ENCODE data around the gene SMDT1.
A peak's percentile ranks its signal among the peaks of the same experiment; 100 is the strongest.
"Not testable (repeated sequence)": the region's sequence is repeated elsewhere in the genome, so short reads cannot be mapped to it uniquely, and the experiment has no call there.

The SMDT1 gene

DNA sequence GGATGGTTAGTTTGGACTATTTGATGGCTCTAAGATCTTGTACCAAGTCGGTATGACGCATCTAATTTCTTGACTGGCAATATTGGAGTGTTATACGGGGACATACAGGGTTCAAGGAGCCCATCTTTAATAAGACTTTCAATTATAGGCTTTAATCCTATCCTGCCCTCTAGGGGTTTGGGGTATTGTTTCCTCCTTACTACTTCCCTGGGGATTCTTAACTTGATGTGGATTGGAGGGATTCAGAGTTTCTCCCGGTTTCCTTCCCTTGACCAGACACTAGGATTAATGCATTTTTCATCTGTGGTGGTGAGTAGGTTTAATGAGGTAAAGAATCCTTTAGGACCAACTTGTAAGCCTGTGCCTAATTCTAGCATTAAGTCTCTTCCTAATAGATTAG, 32.3 kb downstream of the SMDT1 start:
- no peak overlapping the region for H3K4me3 ChIP-seq (ENCODE audit: low read depth, low read length)
- no peaks in the 10 kb centered on the region for H3K9me3 ChIP-seq (ENCODE audit: control insufficient read depth, insufficient read depth, low read depth, low read length)
- CTCF ChIA-PET = interaction anchor here (0.8 to 4.0 kb wide), 9 partner anchors 10 to 414 kb away, joined by 3 to 43 read pairs (median 7); partner anchors contain the start of gene NDUFA6
- TF ChIP-seq ZNF423 (tag by site-specific recombination; IDR thresholded peaks at IDR 0.05) (no peak), HOXD13 (CRISPR knock-in tag; IDR thresholded peaks at IDR 0.05; ENCODE audit: borderline replicate concordance) (no peak), ZNF23 (tag by site-specific recombination; IDR thresholded peaks at IDR 0.05; ENCODE audit: borderline replicate concordance) (no peak), GLIS1 (tag by site-specific recombination; IDR thresholded peaks at IDR 0.05) (no peak), SETDB1 (IDR thresholded peaks at IDR 0.05; ENCODE audit: insufficient read length, low read length) (no peak), ATF2 (tag by site-specific recombination; IDR thresholded peaks at IDR 0.05; ENCODE audit: low read depth) (no peak), ZNF132 (tag by site-specific recombination; IDR thresholded peaks at IDR 0.05; ENCODE audit: borderline replicate concordance) (no peak)
- TF ChIP-seq, protein P1, sequence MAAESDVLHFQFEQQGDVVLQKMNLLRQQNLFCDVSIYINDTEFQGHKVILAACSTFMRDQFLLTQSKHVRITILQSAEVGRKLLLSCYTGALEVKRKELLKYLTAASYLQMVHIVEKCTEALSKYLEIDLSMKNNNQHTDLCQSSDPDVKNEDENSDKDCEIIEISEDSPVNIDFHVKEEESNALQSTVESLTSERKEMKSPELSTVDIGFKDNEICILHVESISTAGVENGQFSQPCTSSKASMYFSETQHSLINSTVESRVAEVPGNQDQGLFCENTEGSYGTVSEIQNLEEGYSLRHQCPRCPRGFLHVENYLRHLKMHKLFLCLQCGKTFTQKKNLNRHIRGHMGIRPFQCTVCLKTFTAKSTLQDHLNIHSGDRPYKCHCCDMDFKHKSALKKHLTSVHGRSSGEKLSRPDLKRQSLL (tag by site-specific recombination; IDR thresholded peaks at IDR 0.05) = no peak
- H3K27ac ChIP-seq (ENCODE audit: extremely low read depth, low read depth, low read length) = no peak overlapping the region
- no peaks in the 10 kb centered on the region for H3K4me1 ChIP-seq (ENCODE audit: control insufficient read depth, insufficient read depth, low read length)
- H3K36me3 ChIP-seq (ENCODE audit: control insufficient read depth in 2 of 2, insufficient read depth in 1 of 2, low read length in 2 of 2) = no peaks in the 10 kb centered on the region
- POLR2A ChIA-PET = no interaction called here

DNA sequence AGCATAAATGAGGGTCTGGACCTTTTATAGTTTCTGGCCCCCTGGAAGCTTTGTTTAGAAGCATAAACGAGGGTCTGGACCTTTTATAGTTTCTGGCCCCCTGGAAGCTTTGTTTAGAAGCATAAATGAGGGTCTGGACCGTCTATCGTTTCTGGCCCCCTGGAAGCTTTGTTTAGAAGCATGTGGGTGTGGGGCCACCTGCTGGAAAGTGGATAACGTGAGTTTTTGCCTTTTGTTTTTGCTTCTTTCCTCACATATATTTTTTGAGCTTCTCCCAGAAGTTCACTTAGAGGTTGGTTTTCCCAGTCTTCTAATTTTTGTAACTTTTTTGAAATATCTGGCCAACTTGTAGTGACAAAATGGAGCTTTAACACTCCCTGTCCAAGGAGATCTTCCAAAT, 33.3 kb downstream of the SMDT1 start:
- not testable (repeated sequence) for H3K4me3 ChIP-seq (ENCODE audit: low read depth, low read length)

DNA sequence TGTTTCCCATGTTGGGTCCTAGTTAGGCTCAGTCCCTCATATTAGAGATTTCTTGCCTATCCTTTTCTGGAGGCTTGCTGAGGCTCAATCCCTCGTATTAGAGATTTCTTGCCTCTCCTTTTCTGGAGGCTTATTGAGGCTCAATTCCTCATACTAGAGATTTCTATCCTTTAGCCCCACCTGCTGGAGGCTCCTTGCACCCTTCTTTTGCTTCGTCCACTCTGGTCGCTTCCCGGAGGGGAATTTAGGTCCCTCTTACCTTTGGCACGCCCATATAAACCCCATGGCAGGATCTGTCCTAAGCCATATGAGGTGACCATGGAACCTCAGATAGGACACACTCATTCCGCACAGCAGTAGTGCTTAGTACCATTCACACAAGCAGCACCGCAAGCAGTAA, 35.2 kb downstream of the SMDT1 start:
- TF ChIP-seq BCL11A (tag by site-specific recombination; IDR thresholded peaks at IDR 0.05; ENCODE audit: low read depth) (no peak), ZNF654 (tag by site-specific recombination; IDR thresholded peaks at IDR 0.05; ENCODE audit: low read depth) (0 out of 2 replicates have a peak, but pooled peaks have one; percentile 11)
- no peak overlapping the region for H3K4me3 ChIP-seq (ENCODE audit: low read depth, low read length)
- POLR2A ChIA-PET = no interaction called here
- H3K4me1 ChIP-seq (ENCODE audit: control insufficient read depth, insufficient read depth, low read length) = no peaks in the 10 kb centered on the region
- H3K27ac ChIP-seq (ENCODE audit: extremely low read depth, low read depth, low read length) = no peak overlapping the region
- CTCF ChIA-PET = interaction anchor here (0.6 kb wide), 1 partner anchor 187 kb away, joined by 3 read pairs; no protein-coding TSS in a partner anchor
- H3K9me3 ChIP-seq (ENCODE audit: control insufficient read depth, insufficient read depth, low read depth, low read length) = no peaks in the 10 kb centered on the region
- H3K36me3 ChIP-seq (ENCODE audit: control insufficient read depth in 2 of 2, insufficient read depth in 1 of 2, low read length in 2 of 2) = no peaks in the 10 kb centered on the region

More for the DNA sequence above, 33.3 kb downstream of the SMDT1 start:
- H3K36me3 ChIP-seq (ENCODE audit: control insufficient read depth in 2 of 2, insufficient read depth in 1 of 2, low read length in 2 of 2); H3K9me3 ChIP-seq (ENCODE audit: control insufficient read depth, insufficient read depth, low read depth, low read length); POLR2A ChIA-PET; H3K27ac ChIP-seq (ENCODE audit: extremely low read depth, low read depth, low read length); H3K4me1 ChIP-seq (ENCODE audit: control insufficient read depth, insufficient read depth, low read length): not testable (repeated sequence)
- CTCF ChIA-PET = interaction anchor here (0.6 to 4.0 kb wide), 26 partner anchors 9 to 580 kb away, joined by 3 to 43 read pairs (median 4); partner anchors contain the start of genes CENPM and NDUFA6
- TF ChIP-seq ZNF654 (tag by site-specific recombination; IDR thresholded peaks at IDR 0.05; ENCODE audit: low read depth) = peak; percentile 18; the same call in 1 of the 2 replicates

DNA sequence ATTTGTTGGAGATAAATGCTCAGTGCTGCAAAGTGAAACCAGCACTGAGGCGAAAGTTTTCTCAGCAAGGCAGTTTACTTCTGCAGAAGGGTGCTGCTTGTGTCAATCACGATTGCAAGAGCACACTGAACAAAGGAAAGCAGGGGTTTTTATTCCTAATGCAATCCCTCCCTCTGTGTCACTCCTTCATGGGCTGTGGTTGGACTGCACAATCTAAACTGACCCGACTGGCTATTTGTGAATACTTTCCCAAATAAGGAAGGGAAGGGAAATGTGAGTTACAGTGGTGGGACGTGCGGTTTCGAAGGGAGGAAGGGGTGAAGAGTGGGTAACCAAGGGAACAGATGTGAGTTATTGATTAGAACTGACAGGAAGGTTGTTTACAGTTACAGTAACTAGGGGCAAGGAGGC, 35.9 kb downstream of the SMDT1 start:
- TF ChIP-seq SETDB1 (IDR thresholded peaks at IDR 0.05; ENCODE audit: insufficient read length, low read length) = peak; percentile 89
- H3K4me1 ChIP-seq (ENCODE audit: control insufficient read depth, insufficient read depth, low read length); H3K9me3 ChIP-seq (ENCODE audit: control insufficient read depth, insufficient read depth, low read depth, low read length); H3K27ac ChIP-seq (ENCODE audit: extremely low read depth, low read depth, low read length); POLR2A ChIA-PET; H3K4me3 ChIP-seq (ENCODE audit: low read depth, low read length); H3K36me3 ChIP-seq (ENCODE audit: control insufficient read depth in 2 of 2, insufficient read depth in 1 of 2, low read length in 2 of 2): not testable (repeated sequence)
- CTCF ChIA-PET = interaction anchor here (0.6 kb wide), 1 partner anchor 188 kb away, joined by 3 read pairs; no protein-coding TSS in a partner anchor

- POLR2A ChIA-PET = no interaction called here
- TF ChIP-seq ZNF530 (tag by site-specific recombination; IDR thresholded peaks at IDR 0.05; ENCODE audit: low read depth) (no peak), ZNF777 (tag by site-specific recombination; IDR thresholded peaks at IDR 0.05; ENCODE audit: borderline replicate concordance) (no peak), KLF17 (tag by site-specific recombination; IDR thresholded peaks at IDR 0.05) (no peak), ZNF747 (tag by site-specific recombination; IDR thresholded peaks at IDR 0.05) (no peak), SCRT2 (tag by site-specific recombination; IDR thresholded peaks at IDR 0.05) (no peak), WT1 (tag by site-specific recombination; IDR thresholded peaks at IDR 0.05) (no peak), BCL11A (tag by site-specific recombination; IDR thresholded peaks at IDR 0.05; ENCODE audit: low read depth) (no peak), ZNF785 (tag by site-specific recombination; IDR thresholded peaks at IDR 0.05) (no peak), OVOL3 (tag by site-specific recombination; IDR thresholded peaks at IDR 0.05) (no peak), ZNF791 (tag by site-specific recombination; IDR thresholded peaks at IDR 0.05) (no peak), ZNF677 (tag by site-specific recombination; IDR thresholded peaks at IDR 0.05) (no peak), ZNF140 (tag by site-specific recombination; IDR thresholded peaks at IDR 0.05) (no peak)
Observed at GRCh38 chr22:42116848-42117424, 37.4 kb downstream of the SMDT1 start.

More at GRCh38 chr22:42116848-42117424, 37.4 kb downstream of the SMDT1 start:
- H3K27ac ChIP-seq (ENCODE audit: extremely low read depth, low read depth, low read length) = no peak overlapping the region
- H3K9me3 ChIP-seq (ENCODE audit: control insufficient read depth, insufficient read depth, low read depth, low read length) = no peaks in the 10 kb centered on the region
- H3K4me3 ChIP-seq (ENCODE audit: low read depth, low read length) = no peak overlapping the region
- CTCF ChIA-PET = interaction anchor here (0.5 to 2.9 kb wide), 6 partner anchors 27 to 419 kb away, joined by 3 to 10 read pairs (median 6); partner anchors contain the start of gene NDUFA6
- no peaks in the 10 kb centered on the region for H3K4me1 ChIP-seq (ENCODE audit: control insufficient read depth, insufficient read depth, low read length)
- no peaks in the 10 kb centered on the region for H3K36me3 ChIP-seq (ENCODE audit: control insufficient read depth in 2 of 2, insufficient read depth in 1 of 2, low read length in 2 of 2)
